ENCODE measurements around the gene TFDP2. TPM values are rescaled to one million over a fixed set of nuclear protein-coding genes. Genes with fewer than 3 reads are reported as not detected.

Gene TFDP2
- total and polyA plus RNA-seq, 9 of the 15 experiments (the other 6 are each of a cell fraction or from before 2014, with no cell fraction given): 95.6 to 179 (median 126) TPM

- no peak for TF ChIP-seq POLR3A (IDR thresholded peaks at IDR 0.05; ENCODE audit: borderline replicate concordance, extremely low read depth, insufficient read depth, insufficient read length)
- TF ChIP-seq ZNF717 (CRISPR knock-in tag; IDR thresholded peaks at IDR 0.05): no peak
- 0 out of 2 replicates have a peak, but pooled peaks have one; percentile 37 for TF ChIP-seq ZNF324 (CRISPR knock-in tag; IDR thresholded peaks at IDR 0.05)
- no peak for TF ChIP-seq PHB (CRISPR knock-in tag; IDR thresholded peaks at IDR 0.05)
- 0 out of 2 replicates have a peak, but pooled peaks have one; percentile 18 for TF ChIP-seq SMC3 (conservative IDR thresholded peaks at IDR 0.05; ENCODE audit: insufficient read depth, low read depth, low read length)
- TF ChIP-seq KHSRP (IDR thresholded peaks at IDR 0.05): peak; percentile 78
- TF ChIP-seq TCF7 (IDR thresholded peaks at IDR 0.05; ENCODE audit: borderline replicate concordance): 0 out of 2 replicates have a peak, but pooled peaks have one; percentile 52
- no peak for TF ChIP-seq HDAC6 (IDR thresholded peaks at IDR 0.05; ENCODE audit: low read depth, low read length)
- peak; percentile 91 for TF ChIP-seq ZEB2 (IDR thresholded peaks at IDR 0.05)
- TF ChIP-seq CEBPB (tag; IDR thresholded peaks at IDR 0.05): peak; percentile 99
- no peak for TF ChIP-seq SIX5 (IDR thresholded peaks at IDR 0.05; ENCODE audit: borderline replicate concordance in 1 of 2, insufficient read depth in 1 of 2, low read depth in 1 of 2, low read length in 2 of 2)
- no peak for TF ChIP-seq FIP1L1 (IDR thresholded peaks at IDR 0.05; ENCODE audit: low read depth, low read length, poor library complexity, severe bottlenecking)
- peak; percentile 48; the same call in 1 of the 2 replicates for TF ChIP-seq ATF4 (CRISPR knock-in tag; IDR thresholded peaks at IDR 0.05)
- no peak for TF ChIP-seq ZNF133 (CRISPR knock-in tag; IDR thresholded peaks at IDR 0.05)
- peak in 1 of 2 experiments; percentile 73; a peak in 3 of 4 replicates for TF ChIP-seq ARNT (IDR thresholded peaks at IDR 0.05)
- TF ChIP-seq STAG1 (CRISPR knock-in tag; IDR thresholded peaks at IDR 0.05; ENCODE audit: borderline replicate concordance): no peak
Measured at GRCh38 chr3:142046320-142047020, 102.9 kb downstream of the TFDP2 start (continued).

All from K562 (cell line).